SK-N-DZ (cell line): ENCODE results near the gene TBXAS1.

ENCODE experiments used
- DNase-seq: peaks from one replicate; pipeline ENCODE4 v3.0.0-alpha.2; 2015; ENCODE audit warnings: low spot score

Gene TBXAS1

GRCh38 chr7:139854124-139854511 lies 25.1 kb downstream of the TBXAS1 start:
- DNase-seq = no peak

DNA sequence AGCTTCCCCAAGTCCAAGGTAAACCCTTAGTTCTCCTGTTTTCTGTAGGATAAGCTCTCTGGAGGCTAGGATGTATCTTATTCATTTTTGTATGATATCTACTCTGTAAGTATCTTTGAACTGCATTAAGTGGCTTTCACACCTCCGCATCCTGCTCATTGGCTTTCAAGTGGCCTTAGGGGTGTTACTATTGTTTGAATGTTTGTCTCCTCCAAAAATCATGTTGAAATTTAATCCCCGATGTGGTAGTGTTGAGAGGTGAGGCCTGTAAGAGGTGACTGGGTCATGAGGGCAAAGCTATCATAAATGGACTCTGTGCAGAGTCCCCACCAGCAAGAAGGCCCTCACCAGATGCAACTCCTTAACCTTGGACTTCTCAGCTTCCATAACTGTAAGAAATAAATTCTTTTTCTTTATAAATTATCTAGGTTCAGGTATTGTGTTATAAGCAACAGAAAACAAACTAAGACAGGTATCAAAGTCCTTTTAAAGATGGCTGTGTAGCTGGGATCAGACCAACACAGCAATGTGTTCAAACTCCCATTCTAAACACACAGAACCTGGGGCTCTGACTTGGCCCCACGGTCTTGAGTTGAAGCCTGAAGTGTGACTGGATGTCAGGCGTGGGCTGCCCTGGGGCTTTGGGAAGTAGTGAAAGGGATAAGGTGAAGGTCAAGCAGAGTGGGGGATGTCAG lies 25.9 kb downstream of the TBXAS1 start:
- DNase-seq = no peak

DNA sequence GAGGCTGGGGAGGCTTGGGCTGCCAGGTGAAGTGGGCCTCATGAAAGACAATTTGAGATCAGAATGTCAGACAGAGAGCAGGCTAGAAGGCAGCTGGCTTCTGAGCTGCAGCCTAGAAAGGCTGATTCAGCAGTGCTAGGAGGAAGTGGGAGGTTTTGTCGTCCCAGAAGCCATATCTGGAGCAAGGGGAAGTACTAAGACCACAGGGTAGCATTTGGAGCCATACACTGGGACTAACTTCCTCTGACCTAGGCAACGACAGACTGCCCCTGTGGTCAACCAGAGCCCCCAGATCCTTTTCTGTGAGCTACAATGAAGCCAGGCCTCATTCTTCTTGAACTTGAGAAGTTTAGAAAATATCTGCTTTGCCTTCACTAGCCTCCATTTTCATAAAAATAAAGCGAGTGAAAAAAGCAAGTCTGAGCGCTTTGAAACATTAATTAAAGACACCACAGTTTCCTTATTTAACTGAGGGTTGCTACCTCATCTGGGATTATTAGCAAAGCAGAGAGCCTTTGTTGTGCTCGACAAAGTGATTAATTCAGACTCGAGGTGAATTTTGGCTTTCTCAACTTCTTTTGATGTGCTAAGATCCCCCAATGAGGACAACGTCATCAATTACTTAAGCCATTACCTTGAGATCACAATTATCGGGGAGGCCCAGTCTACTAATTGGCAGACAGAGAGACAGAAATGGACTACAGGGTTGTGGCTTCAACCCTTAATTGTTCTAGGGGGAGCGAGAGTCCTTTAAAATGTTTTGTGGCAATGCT lies 26.6 kb downstream of the TBXAS1 start:
- no peak for DNase-seq

DNA sequence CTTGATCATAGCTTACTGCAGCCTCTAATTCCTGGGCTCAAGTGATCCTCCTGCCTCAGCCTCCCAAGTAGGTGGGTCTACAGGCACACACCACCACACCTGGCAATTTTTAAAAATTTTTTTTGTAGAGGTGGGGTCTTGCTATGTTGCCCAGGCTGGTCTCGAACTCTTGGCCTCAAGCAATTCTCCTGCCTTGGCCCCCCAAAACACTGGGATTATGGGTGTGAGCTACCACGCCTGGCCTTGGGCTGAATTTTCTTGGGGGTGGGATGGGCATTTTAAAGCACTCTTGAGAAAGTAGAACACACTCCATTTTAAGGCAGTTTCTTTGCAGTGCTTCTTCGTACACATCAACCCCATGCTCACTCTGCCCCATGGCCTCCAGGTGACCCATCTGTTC lies 28.7 kb downstream of the TBXAS1 start:
- DNase-seq = no peak

DNA sequence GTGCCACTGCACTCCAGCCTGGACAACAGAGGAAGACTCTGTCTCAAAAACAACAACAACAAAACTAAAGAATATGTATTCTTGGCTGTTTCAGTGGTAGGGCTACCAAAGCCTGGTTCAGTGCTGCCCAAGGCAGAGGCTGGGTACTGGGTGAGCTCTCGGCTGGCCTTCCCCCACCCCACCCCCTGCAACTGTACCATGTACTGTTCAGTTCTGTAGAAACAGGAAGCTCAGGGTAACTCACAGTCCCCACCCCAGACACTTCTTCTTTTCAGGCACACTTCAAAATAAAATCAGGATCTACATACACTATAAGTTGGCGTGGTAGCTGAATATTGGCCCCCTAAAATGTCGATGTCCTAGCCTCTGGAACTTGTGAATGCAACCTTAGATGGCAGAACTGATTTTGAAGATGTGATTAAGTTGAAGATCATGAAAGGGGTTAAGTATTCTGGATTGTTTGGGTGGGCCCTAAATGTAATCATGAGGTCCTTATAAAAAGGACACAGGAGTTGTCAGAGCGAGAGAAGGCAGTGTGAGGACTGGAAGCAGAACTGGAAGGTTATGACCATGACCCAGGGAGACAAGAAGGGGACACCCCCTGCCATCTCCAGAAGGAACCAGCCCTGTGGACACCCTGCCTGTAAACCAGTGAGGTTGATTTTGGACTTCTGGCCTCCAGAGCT lies 31.2 kb downstream of the TBXAS1 start:
- DNase-seq = no peak

DNA sequence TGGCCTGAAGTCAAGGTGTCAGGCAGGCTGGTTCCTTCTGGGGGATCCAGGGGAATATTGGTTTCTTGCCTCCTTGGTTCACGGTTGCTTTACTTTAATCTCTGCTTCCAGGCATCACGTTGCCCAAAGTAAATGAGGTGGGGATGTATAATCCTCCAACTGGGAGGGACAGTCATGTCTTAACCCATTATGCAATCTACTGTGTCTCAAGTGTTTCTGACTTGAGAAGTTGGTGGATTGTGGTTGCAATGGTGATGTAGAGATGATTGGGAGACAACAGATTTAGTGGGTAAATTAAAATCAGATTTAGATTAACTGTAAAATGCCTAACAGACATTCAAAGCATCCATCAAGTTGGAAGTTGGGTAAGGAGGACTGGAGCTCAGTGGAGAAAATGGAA lies 32.7 kb downstream of the TBXAS1 start:
- DNase-seq = no peak

DNA sequence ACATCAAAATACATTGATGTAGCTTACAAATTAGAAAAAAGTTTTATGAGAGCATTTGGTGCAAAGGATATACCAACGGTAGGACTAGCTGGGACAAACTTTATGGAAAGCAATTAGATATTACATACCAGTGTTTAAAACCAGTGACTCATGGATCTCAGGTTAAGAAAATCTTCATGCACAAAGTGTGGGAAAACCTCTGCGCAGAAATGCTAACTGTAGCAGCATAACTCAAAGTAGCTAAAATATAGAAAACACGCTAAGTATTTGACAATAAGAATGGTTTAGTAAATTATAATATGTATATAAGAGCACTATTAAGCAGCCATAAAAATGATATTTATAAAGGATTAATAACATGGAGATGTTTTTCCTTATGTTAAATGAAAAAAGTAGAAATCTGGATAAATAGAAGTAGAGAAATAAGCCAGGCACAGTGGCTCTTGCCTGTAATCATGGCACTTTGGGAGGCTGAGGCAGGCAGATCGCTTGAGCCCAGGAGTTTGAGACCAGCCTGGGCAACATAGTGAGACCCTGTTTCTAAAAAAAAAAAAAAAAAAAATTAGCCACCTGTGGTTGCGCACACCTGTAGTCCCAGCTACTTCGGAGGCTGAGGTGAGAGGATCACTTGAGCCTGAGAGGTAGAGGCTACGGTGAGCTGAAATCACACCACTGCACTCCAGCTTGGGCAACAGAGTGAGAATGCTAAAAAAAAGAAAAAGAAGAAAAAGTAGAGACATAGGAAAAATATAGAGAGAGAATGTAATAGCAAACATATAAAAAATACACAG lies 37.2 kb downstream of the TBXAS1 start:
- no peak for DNase-seq

- no peak for DNase-seq
These were observed 38.8 kb downstream of the TBXAS1 start for GRCh38 chr7:139867847-139868246.

GRCh38 chr7:139869886-139870285 lies 40.8 kb downstream of the TBXAS1 start:
- no peak for DNase-seq

DNA sequence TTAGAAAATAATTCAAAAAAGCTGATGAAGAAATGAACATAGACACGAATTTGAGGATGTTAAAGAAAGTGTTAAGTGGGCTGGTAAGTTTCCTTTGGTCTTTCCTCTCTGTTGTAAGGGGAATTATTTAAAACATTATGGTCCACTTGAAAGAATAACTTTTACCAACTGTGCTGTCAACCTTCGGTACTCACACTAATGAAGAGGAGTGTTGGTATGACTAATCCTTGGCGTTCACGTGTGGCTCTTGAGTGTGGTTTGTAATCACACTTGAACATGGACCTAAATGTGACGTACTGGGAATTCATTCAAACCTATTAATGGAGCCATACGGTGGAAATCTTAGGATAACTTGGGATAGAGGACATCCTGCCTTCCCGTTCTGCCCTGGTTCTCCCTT lies 41.3 kb downstream of the TBXAS1 start:
- no peak for DNase-seq

DNA sequence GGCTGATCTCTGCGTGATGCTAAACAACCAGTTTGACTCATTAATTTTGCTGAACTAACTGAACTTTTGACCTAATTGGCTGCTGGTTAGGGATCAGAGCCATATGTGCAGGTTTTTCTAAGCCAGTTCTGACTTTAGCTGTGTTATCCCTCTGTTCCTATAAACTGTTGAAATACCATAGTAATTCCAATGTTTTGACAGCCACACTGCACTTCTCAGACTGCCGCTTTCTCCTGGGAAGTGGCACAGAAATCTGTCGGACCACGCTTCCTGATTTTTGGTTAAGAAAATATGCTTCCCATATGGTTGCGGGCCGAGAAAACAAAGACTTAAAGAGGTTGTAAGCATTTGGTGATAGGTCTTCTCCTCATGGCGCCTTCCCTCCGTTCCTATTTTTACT lies 42.3 kb downstream of the TBXAS1 start:
- DNase-seq = no peak

DNA sequence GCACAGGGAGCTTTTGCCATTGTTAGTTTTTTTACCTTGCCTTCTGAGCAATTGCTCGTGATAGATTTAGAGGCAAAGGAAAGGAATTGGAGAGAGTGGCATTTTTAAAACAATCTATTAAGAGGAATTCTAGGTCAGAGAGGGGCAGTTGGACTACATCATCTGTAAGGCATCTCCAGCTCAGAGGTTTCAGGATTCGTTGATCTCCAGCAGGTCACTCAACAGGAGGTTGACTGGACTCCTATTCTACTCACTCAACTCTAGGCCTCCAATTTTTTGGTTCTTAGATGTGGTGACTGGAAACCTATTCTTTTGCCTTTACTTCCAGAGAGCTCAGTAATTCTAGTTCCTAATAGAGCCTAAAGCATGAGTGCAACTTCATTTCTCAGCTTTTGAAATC lies 42.8 kb downstream of the TBXAS1 start:
- no peak for DNase-seq

DNA sequence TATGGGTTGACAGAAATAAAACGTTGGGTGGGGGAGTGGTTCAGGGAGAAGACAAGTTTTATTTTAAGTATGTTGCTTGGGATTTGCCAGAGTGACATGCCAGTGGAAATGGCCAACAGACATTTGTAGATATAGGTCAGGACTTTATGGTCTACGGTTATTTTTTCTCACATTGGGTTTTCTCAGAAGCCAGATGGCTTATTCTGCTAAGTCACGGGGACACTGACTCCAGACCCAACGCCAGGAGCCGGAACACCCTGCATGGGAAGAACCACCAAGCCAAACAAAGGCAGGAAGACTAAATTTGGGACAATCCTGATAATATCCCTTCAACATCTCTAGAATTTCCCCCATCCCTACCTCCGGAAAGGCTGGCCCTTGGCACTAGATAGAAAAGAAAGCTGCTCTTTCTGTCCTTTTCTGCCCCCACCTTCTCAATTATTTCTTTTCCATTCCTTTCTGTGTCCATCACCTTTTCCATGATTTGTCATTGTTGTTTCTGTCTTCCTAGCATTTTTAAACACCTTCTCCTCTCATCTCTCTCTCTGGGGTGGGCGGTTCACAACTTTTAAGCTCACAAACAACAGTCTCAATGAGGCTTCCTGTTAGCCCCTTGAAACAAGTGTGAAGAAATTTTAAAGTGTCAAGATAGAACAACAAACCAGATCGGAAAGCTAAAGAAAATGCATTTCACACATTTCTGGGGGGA lies 44.7 kb downstream of the TBXAS1 start:
- no peak for DNase-seq

GRCh38 chr7:139874302-139874629 lies 45.2 kb downstream of the TBXAS1 start:
- DNase-seq = no peak

GRCh38 chr7:139875821-139876241 lies 46.8 kb downstream of the TBXAS1 start:
- DNase-seq = no peak

DNA sequence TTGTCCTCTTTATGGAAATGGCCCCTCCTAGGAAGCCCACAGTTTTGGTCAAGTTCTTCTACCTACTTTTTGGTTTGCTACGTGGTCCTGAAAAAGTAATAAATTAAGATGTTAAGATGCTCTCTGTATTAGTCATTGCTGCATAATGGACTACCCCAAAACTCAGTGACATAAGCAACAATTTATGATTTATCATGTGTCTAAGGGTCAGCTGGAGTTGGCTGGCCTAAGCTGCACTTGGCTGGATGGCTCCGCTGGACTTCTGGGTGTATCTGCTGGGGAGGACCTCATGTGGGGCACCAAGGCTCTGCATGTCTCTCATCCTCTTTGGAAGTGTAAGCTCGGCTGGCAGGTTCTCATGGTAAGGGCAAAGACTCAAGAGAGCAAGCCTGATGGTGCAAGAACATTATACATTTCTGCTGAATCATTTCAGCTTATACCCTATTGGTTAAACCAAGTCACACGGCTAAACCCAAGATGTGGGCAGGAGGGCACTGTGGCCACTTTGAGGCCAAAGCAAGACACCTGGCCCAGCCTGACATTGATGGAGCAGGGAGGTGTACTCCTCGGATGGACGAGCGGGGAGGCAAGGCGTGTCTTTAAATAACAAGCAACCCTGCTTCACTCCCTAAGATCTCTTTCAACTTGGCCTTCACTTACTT lies 47.7 kb downstream of the TBXAS1 start:
- DNase-seq = no peak

- no peak for DNase-seq
These were observed 54.8 kb downstream of the TBXAS1 start for GRCh38 chr7:139883814-139884213.

- no peak for DNase-seq
These were observed 55.4 kb downstream of the TBXAS1 start for GRCh38 chr7:139884441-139884840.

DNA sequence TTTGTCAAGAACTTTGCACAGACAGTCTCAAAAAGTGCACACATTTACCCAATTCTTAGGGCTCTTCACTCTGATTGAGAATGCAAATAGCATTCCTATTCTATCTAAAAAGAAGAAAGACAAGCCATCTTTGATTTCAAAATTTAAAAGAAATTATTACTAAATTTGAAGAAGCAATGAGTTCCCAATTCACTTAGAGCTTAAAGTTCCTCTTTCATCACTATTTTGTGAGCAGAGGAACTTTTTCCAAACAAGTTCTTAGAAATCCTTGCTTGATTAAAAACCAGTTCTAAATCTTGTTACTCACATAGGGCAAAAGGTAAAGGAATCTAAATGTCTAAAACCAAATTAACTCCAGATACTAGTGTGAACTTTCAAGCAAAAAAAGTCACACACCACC lies 56.4 kb downstream of the TBXAS1 start:
- no peak for DNase-seq

DNA sequence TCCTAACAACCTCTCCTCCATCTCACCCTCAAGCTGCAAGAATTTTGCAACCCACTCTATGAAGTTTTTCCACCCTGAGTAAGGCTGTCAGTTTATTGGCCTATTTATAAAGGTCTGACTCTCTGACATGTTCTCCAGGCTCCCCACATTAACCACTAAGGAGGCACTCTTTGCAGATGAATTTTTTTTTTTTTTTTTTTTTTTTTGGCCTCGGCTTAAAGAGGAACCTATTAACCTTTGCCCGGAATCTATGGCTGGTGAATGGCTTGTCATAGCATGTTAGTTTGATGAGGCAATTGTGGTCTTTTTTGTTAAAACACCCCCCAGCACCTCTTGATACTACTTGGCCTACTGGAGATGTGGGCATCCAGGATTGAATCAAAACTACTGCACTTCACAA lies 57.1 kb downstream of the TBXAS1 start:
- DNase-seq = no peak

- no peak for DNase-seq
These were observed 57.8 kb downstream of the TBXAS1 start for GRCh38 chr7:139886899-139887298.
